ENCODE data around the gene TEX22.

Gene TEX22

GRCh38 chr14:105398044-105398725 lies at the start of gene TEX22 (continued):
- TF ChIP-seq ZNF513 (tag by site-specific recombination; IDR thresholded peaks at IDR 0.05) (no peak), ZNF621 (tag by site-specific recombination; IDR thresholded peaks at IDR 0.05) (no peak), ZNF529 (tag by site-specific recombination; IDR thresholded peaks at IDR 0.05; ENCODE audit: insufficient replicate concordance) (no peak), ZNF626 (tag by site-specific recombination; IDR thresholded peaks at IDR 0.05) (no peak), ZNF501 (tag by site-specific recombination; IDR thresholded peaks at IDR 0.05) (no peak; the same call in 1 of the 2 replicates), ZNF433 (tag by site-specific recombination; IDR thresholded peaks at IDR 0.05; ENCODE audit: low read depth) (no peak), ZNF571 (tag by site-specific recombination; IDR thresholded peaks at IDR 0.05) (no peak), TSHZ1 (tag by site-specific recombination; IDR thresholded peaks at IDR 0.05; ENCODE audit: borderline replicate concordance) (no peak), ZNF555 (tag by site-specific recombination; conservative IDR thresholded peaks at IDR 0.05) (no peak), ZBTB44 (tag by site-specific recombination; IDR thresholded peaks at IDR 0.05) (peak; percentile 47; the same call in 1 of the 2 replicates), SP3 (tag by site-specific recombination; IDR thresholded peaks at IDR 0.05) (peak; percentile 78), ZNF473 (tag by site-specific recombination; IDR thresholded peaks at IDR 0.05) (no peak), ZNF366 (tag by site-specific recombination; conservative IDR thresholded peaks at IDR 0.05) (no peak), ZNF24 (tag by site-specific recombination; IDR thresholded peaks at IDR 0.05) (no peak), ZNF560 (tag by site-specific recombination; IDR thresholded peaks at IDR 0.05; ENCODE audit: borderline replicate concordance) (no peak), ZNF362 (tag by site-specific recombination; IDR thresholded peaks at IDR 0.05) (no peak), GLI4 (tag by site-specific recombination; IDR thresholded peaks at IDR 0.05) (no peak), ZNF311 (tag by site-specific recombination; IDR thresholded peaks at IDR 0.05; ENCODE audit: borderline replicate concordance) (no peak), ZNF837 (tag by site-specific recombination; IDR thresholded peaks at IDR 0.05) (no peak), ZNF26 (tag by site-specific recombination; IDR thresholded peaks at IDR 0.05) (no peak), KLF16 (tag by site-specific recombination; IDR thresholded peaks at IDR 0.05) (peak; percentile 41; the same call in 1 of the 2 replicates), BCL11A (tag by site-specific recombination; IDR thresholded peaks at IDR 0.05; ENCODE audit: low read depth) (no peak), GLI2 (tag by site-specific recombination; IDR thresholded peaks at IDR 0.05; ENCODE audit: borderline replicate concordance, low read depth) (no peak)
- TF ChIP-seq, protein P1, sequence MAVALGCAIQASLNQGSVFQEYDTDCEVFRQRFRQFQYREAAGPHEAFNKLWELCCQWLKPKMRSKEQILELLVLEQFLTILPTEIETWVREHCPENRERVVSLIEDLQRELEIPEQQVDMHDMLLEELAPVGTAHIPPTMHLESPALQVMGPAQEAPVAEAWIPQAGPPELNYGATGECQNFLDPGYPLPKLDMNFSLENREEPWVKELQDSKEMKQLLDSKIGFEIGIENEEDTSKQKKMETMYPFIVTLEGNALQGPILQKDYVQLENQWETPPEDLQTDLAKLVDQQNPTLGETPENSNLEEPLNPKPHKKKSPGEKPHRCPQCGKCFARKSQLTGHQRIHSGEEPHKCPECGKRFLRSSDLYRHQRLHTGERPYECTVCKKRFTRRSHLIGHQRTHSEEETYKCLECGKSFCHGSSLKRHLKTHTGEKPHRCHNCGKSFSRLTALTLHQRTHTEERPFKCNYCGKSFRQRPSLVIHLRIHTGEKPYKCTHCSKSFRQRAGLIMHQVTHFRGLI (tag by site-specific recombination; IDR thresholded peaks at IDR 0.05), result no peak
- TF ChIP-seq, protein P2, sequence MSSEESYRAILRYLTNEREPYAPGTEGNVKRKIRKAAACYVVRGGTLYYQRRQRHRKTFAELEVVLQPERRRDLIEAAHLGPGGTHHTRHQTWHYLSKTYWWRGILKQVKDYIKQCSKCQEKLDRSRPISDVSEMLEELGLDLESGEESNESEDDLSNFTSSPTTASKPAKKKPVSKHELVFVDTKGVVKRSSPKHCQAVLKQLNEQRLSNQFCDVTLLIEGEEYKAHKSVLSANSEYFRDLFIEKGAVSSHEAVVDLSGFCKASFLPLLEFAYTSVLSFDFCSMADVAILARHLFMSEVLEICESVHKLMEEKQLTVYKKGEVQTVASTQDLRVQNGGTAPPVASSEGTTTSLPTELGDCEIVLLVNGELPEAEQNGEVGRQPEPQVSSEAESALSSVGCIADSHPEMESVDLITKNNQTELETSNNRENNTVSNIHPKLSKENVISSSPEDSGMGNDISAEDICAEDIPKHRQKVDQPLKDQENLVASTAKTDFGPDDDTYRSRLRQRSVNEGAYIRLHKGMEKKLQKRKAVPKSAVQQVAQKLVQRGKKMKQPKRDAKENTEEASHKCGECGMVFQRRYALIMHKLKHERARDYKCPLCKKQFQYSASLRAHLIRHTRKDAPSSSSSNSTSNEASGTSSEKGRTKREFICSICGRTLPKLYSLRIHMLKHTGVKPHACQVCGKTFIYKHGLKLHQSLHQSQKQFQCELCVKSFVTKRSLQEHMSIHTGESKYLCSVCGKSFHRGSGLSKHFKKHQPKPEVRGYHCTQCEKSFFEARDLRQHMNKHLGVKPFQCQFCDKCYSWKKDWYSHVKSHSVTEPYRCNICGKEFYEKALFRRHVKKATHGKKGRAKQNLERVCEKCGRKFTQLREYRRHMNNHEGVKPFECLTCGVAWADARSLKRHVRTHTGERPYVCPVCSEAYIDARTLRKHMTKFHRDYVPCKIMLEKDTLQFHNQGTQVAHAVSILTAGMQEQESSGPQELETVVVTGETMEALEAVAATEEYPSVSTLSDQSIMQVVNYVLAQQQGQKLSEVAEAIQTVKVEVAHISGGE (tag by site-specific recombination; conservative IDR thresholded peaks at IDR 0.05; ENCODE audit: low read depth), result peak; percentile 94
